AG08396 (cell line): ENCODE results near the gene PRKN.
"Not testable (repeated sequence)": the region's sequence is repeated elsewhere in the genome, so short reads cannot be mapped to it uniquely, and the experiment has no call there.

Experiments
- DNase-seq: peaks from one replicate; pipeline ENCODE4 v3.0.0; 2012; ENCODE audit warnings: low spot score, mixed read lengths

PRKN gene

DNA sequence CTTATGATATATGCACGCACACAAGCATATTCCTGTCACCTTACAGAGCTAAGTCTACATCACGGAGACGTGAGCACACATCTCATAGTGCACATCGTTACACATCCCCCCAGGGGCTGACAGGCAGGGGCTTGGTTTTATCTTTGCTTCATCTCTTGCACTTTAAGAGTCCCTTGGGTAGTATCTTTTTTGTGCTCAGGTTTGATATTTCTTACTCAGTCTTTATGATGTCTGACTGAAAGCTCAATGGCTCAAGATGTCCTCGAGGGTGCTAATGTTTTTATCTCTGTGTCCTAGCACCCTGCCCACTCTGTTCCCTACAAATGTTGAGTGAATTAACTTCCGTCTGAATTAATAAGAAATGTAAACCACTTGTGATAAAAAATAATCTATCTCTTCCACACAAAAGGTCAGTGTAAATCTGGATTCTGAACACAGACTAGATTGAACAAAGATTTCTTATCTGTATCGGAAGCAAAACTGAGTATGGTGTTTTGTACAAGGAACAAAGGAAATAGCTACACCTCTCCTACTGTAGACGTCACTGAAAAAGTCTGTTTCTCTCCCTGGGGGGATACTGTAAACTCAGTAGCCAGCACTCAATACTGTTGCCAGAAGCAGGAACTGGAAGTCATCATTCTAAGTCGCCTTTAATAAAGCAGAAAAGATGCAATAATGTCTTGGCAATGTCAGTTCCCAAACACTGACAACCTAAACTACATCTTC is 195.1 kb downstream of the PRKN start:
- no peak for DNase-seq

DNA sequence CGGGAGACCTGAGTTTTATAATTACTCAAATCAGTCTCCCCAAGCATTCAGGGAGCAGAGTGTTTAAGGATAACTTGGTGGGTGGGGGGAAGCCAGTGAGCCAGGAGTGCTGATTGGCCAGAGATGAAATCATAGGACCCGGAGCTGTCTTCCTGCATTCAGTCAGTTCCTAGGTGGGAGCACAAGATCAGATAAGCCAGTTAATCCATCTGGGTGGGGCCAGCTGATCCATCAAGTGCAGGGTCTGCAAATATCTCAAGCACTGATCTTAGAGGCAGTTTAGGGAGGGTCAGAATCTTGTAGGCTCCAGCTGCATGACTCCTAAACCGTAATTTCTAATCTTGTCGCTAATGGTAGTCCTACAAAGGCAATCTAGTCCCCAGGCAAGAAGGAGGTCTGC is 196.2 kb downstream of the PRKN start:
- not testable (repeated sequence) for DNase-seq

DNA sequence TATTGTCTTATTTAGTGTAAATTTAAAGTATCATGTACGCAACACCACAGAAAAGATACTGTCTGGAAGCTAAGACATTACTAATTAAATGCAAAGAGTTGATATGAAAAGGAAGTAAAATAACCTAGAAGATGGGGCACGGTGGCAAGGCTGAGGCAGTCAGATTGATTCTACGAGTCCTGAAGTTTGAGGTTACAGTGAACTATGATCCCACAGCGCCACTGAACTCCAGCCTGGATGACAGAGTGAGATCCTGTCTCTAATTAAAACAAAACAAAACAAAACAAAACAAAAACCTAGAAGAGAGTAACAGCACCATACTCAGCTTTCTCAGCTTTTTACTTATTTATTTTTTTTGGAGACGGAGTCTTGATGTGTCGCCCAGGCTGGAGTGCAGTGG is 199.0 kb downstream of the PRKN start:
- no peak for DNase-seq

DNA sequence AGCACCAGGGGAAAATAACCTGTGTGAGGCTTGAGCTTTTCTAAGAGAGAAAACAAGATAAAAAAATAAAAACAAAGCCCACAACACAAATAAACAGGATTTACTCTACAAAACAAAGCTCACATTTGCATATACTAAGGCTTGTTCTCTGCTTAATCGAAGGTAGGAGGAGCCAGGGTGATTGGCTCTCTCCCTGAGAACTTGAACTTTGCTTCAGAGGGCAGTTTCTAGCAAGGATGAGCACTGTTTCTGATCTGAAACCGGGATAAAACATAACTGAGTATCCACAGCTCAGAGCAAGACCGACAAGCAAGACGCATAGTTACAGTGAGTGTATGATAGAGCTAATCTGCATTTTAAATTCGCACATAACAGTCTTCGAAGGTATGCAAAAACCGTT is 200.6 kb downstream of the PRKN start:
- no peak for DNase-seq

DNA sequence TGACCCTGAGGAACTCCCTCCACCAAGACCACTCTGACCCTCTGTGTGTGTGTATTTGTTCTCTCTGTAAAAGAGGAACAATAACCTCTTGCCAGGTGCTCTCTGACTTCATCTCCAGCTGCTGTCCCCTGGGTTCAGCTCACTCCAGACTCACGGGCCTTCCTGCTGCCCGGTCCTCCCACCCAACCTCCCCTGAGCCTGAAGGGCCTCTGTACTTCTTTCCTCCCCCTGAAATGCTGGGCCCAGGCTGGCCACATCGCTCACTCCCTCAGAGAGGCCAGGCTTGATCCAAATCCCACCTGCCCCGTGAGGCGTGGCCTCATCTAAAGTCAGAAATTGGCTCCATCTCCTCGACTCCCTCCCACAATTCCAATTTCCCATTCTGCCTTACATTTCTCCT is 202.4 kb downstream of the PRKN start:
- no peak for DNase-seq

DNA sequence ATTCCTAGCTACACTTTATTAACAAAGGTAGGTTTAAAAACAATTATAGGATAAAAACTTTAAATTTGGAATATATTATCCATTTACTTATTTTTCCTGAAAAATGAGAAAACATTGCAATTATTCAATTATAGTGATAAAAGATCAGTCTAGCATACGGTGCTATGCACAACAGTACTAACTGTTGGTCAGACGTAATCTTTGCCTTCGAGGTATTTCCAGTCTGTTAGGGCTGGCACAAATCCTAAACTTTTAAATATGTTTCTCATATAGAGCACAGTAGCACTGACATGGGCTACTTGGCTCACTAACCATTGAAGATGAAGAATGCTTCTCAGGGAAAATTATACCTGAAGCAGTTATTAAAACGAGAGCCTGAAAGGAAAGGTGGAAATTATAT is 214.8 kb downstream of the PRKN start:
- no peak for DNase-seq

DNA sequence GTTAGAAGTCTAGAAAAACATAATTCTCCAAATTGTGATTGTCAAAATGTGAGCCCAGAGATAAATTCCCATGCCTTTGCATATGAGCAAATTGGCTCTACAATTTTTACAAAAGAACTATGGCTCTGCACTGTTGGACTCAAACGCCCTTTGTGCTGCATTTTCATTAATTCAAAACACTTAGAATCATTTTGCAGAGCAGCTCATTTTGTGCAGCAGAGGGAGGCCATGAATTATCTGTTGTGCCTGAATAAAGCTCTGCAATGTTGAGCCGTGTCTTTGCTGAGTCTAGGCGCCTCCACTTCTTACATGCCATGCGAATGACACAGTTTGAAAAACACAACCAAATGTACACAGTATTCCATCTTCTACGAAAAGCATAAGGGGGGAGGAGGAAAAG is 230.2 kb downstream of the PRKN start:
- DNase-seq, result no peak

DNA sequence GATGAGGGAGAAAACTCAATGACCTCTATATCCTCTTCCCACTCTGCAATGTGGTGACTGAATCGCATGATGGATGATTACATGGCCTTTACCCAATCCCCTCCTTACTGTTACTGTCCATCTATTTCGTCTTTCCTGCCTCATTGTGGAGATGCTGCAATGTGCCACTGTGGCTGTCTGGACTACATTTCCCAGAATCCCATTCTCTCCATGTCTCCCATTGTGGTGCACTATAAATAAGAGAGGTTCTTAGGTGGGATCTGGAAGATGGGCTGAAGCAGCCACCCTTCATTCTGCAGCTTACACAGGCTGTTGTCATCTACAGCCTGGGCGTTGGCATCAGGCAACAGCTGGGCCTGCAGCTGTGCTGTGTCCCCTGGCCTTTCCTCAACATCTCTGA is 233.6 kb downstream of the PRKN start:
- no peak for DNase-seq

DNA sequence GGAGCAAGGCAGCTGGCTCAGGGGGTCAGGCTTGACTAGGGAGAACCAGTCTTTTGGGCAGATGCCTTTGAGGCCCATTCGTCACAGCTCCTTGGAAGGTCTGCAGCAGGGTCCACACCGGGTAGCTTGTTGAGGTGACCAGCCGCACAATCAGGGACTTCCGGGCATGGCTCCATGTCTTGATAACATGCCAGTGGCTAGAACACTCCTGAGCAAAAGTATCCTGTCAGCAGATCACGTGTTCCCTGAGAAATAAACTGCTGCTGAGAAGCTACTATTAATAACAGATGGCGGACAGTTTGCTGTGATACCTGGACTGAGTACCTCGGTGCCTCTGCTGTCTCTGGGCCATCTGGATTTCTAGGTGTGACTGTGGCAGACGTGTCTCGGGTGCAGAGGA is 235.9 kb downstream of the PRKN start:
- no peak for DNase-seq

DNA sequence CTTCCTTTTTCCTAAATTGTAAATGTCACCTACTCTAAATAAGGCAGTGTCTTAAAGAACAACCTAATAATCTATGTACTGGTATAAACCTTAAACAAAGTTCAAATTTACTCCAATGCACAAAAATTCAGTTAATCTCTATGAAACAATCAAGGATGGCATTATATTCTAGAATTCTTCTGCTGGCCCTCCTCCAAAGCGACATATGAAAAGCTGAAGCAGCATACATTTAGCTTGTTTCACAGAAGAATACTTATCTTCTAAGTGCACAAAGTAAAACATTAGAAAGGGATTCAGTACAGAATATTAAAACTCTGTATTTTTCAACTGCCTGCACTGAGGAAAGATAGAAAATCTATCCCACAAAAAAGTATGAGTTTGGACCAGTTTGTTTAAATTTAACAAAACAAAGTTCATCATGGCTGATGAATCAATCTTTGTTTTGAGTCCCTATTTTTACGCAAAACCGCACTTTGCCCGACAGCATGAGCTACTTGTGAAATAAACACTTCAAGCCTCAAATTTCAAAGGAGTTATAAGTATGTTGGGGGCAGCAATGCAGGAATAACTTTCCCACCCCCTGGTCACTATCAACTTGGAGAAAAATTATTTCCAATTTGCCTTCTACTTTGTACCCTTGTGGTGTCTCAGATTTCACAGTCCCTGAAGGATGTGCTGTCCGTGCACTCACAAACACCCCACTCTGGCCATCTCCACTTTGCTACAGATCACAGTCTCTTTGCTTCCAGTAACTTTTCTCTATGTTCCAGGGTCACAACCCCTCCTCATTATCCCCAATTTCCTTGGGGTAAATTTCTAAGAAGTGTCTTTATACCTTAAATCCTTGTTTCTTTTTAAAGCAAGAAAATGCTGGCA is 238.2 kb downstream of the PRKN start:
- DNase-seq, result no peak

DNA sequence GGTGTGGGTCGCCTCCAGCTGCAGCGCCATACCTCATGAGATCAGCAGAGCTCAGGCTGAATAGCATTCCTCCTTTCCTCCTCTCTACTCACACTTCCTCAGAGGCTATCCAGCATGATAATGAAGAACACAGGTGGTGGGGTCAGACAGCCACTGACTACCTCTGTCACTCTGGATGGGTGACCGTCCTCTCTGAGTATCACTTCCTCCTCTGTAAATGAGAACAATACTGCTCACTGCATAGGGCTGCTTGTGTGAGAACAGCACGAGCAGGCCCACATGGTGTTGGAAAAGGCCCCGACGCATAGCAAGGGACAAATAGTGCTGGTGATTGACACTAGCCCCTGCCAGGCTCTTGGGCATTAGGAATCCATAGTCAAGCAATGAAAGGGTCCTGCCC is 239.1 kb downstream of the PRKN start:
- no peak for DNase-seq

DNA sequence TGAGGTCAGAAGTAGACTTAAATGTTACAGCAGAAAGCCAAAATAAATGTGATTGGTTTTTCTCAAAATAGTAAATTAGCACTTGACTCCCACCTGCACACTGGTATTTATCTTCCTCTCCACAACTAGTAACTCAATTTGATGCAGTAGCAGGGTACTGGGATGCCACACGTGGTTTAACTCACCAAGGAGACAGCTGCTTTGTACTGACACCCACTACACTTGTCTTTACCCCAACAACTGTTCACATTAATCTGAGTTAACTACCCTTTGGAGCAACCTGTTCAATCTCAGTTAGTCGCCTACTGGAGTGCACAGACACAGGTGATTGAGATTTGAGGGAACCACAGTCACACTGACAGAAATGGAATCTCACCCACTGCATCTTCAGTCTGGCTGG is 242.1 kb downstream of the PRKN start:
- DNase-seq, result no peak

DNA sequence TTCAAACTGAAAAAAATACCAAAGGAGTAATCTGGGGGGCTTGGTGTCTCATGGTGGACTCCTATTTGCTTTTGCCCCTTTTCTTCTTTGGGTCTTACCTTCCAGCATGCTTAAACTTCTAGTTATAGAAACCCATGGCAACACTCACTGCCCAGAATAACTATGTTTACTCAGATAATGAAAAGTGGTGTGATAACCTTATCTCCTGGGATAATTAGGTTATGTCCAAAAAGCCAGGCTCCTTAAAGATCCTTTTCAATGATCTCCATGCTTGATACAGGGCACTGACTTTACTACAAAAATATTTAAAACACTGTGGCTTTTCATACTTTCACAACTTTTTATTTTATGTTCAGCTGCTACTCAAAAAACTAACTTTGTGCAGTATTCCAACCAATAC is 245.6 kb downstream of the PRKN start:
- DNase-seq, result no peak

DNA sequence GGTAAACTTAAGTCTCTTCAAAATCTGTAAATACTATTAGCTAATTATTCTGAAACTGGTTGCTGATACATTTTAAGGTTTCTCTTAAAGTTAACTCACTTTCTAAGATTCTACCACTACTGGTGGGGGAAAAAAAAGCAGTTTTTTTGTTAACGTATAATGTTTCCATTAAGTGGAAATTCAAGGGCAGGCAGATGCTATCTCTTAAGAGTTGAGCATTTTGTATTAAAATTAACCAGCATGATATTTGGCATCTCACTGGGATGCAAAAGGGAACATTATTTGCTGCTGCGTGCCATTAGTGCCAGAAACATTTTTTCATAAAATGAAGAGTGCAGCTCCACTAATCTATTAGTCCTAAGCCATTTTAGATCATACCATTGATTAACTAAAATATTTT is 246.2 kb downstream of the PRKN start:
- DNase-seq, result no peak

DNA sequence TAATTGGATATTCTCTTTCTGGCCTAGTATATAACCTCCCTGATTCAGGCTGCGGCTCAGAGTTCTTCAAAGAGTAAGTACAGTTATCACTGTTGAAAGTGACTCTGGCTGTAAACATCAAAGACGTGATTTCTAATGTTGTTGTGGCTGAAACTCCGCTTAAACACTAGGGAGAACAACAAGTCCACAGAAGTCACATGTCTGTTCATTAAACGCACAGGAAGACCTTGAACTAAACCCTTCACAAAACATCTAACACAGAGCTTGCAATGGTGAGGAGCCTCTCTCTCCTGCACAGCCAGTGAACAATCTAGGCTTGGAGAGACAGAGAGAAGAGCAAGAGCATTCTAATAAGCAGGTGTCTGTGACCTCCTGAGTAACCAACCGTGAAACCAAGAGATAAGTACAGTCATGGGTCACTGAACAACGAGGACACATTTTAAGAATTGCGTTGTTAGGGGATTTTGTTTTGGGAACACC is 249.3 kb downstream of the PRKN start:
- no peak for DNase-seq

DNA sequence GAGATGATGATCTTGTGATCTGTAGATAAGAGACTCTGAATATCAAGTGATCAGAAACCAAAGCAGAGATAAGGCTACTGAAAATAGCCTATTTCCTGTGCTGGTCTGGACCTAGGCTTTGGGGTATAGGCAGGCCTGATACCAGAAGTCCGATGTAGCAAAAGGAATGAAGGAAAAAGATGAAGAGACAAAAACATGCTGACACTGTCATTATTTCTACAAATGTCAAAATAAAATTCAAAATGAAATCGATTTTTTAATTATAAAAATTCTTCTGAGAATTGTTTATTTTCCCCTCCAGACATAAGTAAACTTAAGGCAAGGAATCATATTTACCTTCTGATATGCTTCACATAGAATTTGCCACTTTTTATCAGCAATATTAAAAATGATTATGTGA is 252.8 kb downstream of the PRKN start:
- no peak for DNase-seq

DNA sequence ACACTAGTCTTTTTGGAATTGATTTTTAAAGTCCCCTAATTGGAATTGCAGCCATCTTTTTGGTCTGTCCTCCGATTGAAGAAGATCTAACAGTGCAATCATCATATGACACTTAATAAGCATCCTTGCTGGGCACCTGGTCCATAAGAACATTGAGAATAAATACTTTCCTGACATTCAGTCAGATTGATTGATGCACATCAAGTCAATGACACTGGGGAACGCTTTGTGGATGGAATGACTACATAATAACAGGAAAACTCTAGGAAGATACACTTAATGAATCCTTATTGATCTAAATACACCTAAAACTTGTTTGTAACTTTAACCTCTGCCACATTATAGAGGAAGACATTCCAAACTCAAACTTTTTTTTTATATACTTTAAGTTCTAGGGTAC is 255.7 kb downstream of the PRKN start:
- DNase-seq, result no peak

DNA sequence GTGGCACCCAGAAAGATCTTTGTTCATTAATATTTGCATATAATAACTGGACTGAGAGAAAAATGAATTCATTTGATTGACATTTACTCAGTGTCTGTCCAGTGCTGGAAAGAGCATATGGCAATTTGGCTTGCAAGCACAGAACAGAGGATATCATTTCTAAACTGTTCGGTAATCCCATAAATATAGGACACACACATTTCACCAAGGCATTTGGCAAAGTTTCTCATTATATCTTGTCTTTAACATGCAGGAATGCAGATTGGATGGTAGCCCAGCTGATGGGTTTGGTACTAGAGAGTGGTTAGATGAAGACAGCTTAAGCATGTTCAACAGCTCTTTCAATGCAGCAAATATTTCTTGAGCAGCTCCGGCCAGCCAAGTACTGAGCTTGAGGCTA is 259.2 kb downstream of the PRKN start:
- no peak for DNase-seq

DNA sequence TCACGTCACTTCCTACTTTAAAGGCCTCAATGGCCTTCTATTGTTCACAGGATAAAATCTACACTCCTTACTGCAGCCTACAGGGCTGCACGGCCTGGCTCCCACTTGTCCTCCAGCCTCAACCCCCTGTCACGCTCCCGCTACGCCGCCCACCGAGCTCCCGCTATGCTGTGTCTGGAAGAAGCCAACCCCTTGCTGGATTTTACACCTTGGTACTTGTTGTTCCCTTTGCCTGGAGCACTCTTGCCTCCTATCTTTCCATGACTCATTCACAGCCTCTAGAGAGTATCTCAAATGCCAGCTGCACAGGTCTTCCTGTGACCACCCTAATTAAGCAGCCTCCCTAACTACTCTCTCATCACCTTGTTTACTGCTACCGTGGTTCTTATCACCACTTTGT is 259.9 kb downstream of the PRKN start:
- no peak for DNase-seq

DNA sequence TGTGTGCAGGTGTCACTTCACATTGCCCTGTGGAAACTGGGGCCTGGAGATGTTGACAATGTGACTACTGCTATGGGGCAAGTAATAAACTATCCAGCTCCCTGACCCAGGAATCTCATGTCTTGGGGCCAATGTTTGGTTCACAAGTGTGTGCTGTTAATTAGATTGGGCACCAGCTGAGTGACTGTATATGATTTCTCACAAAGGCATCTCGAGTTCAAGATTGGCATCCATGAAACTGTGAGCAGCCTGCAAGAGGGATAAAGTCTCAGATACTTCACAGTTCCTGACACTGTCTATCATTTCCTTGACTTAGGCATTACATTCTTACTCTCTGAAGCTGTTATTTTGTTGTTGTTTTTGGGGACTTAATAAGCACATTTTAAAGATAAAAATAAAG is 264.0 kb downstream of the PRKN start:
- no peak for DNase-seq

DNA sequence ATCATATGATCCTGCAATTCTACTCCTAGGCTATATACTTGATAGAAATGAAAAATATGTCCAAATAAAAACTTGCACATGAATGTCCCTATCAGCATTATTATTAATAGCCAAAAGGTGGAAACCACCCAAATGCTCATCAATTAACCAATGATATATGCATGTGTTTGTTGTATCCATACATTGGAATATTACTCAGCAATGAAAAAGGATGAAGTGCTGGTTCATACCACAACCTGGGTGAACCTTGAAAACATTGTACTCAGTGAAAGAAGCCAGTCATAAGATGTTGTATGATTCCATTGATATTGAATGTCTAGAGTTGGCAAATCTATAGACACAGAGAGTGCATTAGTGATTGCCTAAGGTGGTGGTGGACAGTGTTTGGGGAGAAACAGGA is 267.6 kb downstream of the PRKN start:
- DNase-seq, result no peak

DNA sequence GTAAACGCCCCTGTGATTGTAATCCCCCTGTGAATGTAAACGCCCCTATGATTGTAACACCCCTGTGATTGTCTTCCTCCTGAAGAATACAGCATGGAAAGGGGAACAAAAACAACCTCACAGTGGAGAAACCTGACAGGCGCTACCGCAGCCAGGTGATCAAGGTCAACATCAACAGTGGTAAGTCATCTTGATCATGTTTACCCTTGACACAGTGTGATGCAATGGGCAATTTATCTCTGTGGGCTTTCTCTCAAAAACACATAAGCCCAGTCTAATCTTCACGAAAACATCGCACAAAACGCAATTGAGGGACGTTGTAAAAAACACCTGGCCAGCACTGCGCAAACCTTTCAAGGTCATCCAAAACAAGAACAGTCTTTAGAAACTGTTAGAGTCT is 277.2 kb downstream of the PRKN start:
- DNase-seq, result no peak

DNA sequence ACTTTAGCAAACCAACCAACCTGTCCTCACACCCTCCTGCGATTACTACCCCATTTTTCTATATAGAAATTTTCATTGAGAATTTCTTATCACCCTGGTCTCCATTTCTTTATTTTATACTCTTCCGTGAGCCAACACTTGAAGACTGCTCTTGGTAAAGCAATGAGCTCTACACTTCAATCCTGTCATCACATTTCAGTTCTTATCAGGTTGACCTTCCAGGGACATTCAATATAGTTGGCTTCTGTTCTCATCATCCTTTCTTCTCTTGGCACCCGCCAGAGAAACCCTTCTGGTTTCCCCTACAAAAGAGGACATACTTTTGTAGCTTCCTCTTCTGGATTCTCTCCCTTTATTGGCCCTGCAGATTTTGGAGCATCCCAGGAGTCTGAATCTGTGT is 279.3 kb downstream of the PRKN start:
- DNase-seq, result no peak

DNA sequence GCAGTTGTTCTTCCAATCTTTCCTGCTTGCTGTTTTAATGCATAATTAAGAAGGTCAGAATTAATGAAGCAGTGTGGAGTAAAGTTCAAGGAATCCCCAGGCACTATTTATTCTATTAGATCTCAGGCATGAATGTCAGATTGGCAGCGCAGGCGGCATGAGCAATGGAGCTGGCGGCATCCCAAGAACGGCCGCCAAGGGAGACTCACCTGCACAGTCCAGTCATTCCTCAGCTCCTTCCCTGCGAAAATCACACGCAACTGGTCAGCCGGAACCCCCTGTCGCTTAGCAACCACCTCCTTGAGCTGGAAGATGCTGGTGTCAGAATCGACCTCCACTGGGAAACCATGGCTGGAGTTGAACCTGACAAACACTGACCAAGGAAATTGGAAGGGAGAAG is 284.5 kb downstream of the PRKN start:
- DNase-seq, result no peak
